Measurements from ENCODE around the gene MEGF11. TPM values are rescaled to one million over a fixed set of nuclear protein-coding genes. Genes with fewer than 3 reads are reported as not detected.
"Not testable (repeated sequence)": the region's sequence is repeated elsewhere in the genome, so short reads cannot be mapped to it uniquely, and the experiment has no call there.

The MEGF11 gene
- total and polyA plus RNA-seq, 8 donors: 0.05 to 0.92 (median 0.14) TPM; not detected in 4

- Histone ChIP-seq H3K4me1 (no peaks in the 10 kb centered on the region), H3K4me3 (no peak overlapping the region), H3K27me3 (peaks cover 0 to 18% (median 0%) of the 10 kb centered on the region in 3 donors), H3K36me3 (no peaks in the 10 kb centered on the region), H3K9me3 (no peaks in the 10 kb centered on the region), H3K27ac (no peak overlapping the region)
- TF ChIP-seq CTCF (IDR thresholded peaks at IDR 0.05) (no peak), POLR2AphosphoS5 (IDR thresholded peaks at IDR 0.05) (no peak), EP300 (IDR thresholded peaks at IDR 0.05) (no peak), POLR2A (IDR thresholded peaks at IDR 0.05) (no peak)
- intact Hi-C loops (cut with DNase I; ENCODE audit: low total_unique reads): no loop called here
- WGBS, 5 donors: 62 to 79% (median 75%) methylated on average over 7 of the region's 7 CpGs
- DNase-seq: no peak
These were observed 246.6 kb downstream of the MEGF11 start for GRCh38 chr15:66006986-66007385.

- Histone ChIP-seq H3K27ac (no peak overlapping the region), H3K36me3 (no peaks in the 10 kb centered on the region), H3K9me3 (no peaks in the 10 kb centered on the region), H3K27me3 (peaks cover 0 to 40% (median 0%) of the 10 kb centered on the region in 3 donors), H3K4me1 (no peaks in the 10 kb centered on the region), H3K4me3 (no peak overlapping the region)
- 43 to 48% (median 43%) methylated on average over 6 of the region's 6 CpGs for WGBS, 5 donors
- intact Hi-C loops (cut with DNase I; ENCODE audit: low total_unique reads): no loop called here
- peak in 1 of 2 donors; percentile 75 for DNase-seq
- TF ChIP-seq EP300 (IDR thresholded peaks at IDR 0.05) (no peak), POLR2A (IDR thresholded peaks at IDR 0.05) (no peak), CTCF (IDR thresholded peaks at IDR 0.05) (no peak)
These were observed 248.8 kb downstream of the MEGF11 start for GRCh38 chr15:66004618-66005262.

- DNase-seq; intact Hi-C loops (cut with DNase I; ENCODE audit: low total_unique reads); H3K27ac ChIP-seq; H3K4me3 ChIP-seq; H3K4me1 ChIP-seq; H3K36me3 ChIP-seq; H3K9me3 ChIP-seq: not testable (repeated sequence)
- H3K27me3 ChIP-seq: peaks cover 0 to 45% (median 0%) of the 10 kb centered on the region in 3 donors
- 81 to 91% (median 89%) methylated on average over 4 of the region's 4 CpGs for WGBS, 5 donors
These were observed 250.4 kb downstream of the MEGF11 start for GRCh38 chr15:66003129-66003528.

GRCh38 chr15:66001717-66002426 is 251.7 kb downstream of the MEGF11 start:
- Histone ChIP-seq H3K27me3 (peaks cover 0 to 43% (median 0%) of the 10 kb centered on the region in 3 donors), H3K9me3 (no peaks in the 10 kb centered on the region), H3K4me1 (no peaks in the 10 kb centered on the region), H3K4me3 (no peak overlapping the region), H3K36me3 (no peaks in the 10 kb centered on the region), H3K27ac (no peak overlapping the region)
- no peak for DNase-seq
- TF ChIP-seq CTCF (IDR thresholded peaks at IDR 0.05): no peak
- no peak for TF ChIP-seq EP300 (IDR thresholded peaks at IDR 0.05)
- TF ChIP-seq POLR2A (IDR thresholded peaks at IDR 0.05): no peak
- TF ChIP-seq POLR2AphosphoS5 (IDR thresholded peaks at IDR 0.05): no peak
- intact Hi-C loops (cut with DNase I; ENCODE audit: low total_unique reads): no loop called here
- WGBS, 5 donors: 17 to 24% (median 22%) methylated on average over 8 of the region's 8 CpGs

- H3K27ac ChIP-seq: no peak overlapping the region
- H3K4me1 ChIP-seq: no peaks in the 10 kb centered on the region
- H3K36me3 ChIP-seq: no peaks in the 10 kb centered on the region
- peaks cover 0 to 48% (median 0%) of the 10 kb centered on the region in 3 donors for H3K27me3 ChIP-seq
- TF ChIP-seq POLR2AphosphoS5 (IDR thresholded peaks at IDR 0.05): no peak
- TF ChIP-seq POLR2A (IDR thresholded peaks at IDR 0.05): no peak
- TF ChIP-seq CTCF (IDR thresholded peaks at IDR 0.05): no peak
- TF ChIP-seq EP300 (IDR thresholded peaks at IDR 0.05): no peak
- DNase-seq: no peak
- 48 to 62% (median 51%) methylated on average over 5 of the region's 5 CpGs for WGBS, 5 donors
- intact Hi-C loops (cut with DNase I; ENCODE audit: low total_unique reads): no loop called here
- no peaks in the 10 kb centered on the region for H3K9me3 ChIP-seq
- H3K4me3 ChIP-seq: no peak overlapping the region
These were observed 252.5 kb downstream of the MEGF11 start for GRCh38 chr15:66001042-66001441.
